Measurements from ENCODE around the gene TMEM178B. TPM values are rescaled to one million over a fixed set of nuclear protein-coding genes. Genes with fewer than 3 reads are reported as not detected.
A peak's percentile ranks its signal among the peaks of the same experiment; 100 is the strongest.

TMEM178B gene
- total RNA-seq, 2 experiments from 2014 or later, result 0.18 to 1.9 TPM

DNA sequence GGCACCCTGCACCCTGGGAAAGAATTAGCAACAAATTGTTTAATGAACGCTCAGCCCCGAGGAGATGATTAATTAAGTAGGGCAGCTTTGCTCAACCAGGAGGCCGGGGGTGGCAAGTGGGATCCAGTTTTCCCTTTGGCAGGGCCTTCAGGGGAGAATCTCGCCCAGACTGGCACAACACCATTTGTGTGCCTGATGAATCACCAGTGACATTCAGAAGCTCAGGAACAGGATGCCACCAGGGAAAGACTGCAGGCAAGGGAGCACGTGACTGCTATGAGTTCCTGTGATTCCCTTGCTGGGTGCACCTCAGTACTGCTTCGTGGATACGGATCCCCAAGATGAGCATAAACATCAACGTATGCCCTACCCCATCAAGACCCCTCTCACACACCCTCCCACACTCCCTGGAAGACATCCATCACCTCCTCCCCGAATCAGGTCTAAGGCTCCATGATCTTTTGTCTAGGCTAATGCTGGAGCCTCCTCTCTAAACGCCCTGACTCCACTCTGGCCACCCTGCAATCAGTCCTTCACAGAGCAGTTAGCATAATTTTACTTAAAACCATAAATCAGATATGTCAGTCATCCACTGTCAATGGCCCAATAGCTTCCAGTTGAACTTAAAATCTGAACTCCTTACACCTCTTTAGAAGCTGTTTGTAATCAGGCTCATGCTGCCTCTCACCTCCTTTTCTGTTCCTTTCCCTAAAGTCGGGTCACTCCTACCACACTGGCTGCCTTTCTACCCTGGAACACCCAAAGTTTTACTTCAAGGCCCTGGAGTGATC lies 368.2 kb downstream of the TMEM178B start:
- Mint-ChIP-seq H3K4me1 (no peaks in the 10 kb centered on the region), H3K36me3 (no peaks in the 10 kb centered on the region), H3K27me3 (peaks cover 23% of the 10 kb centered on the region), H3K27ac (no peak overlapping the region), H3K4me3 (no peak overlapping the region), H3K9me3 (ENCODE audit: low read depth) (no peaks in the 10 kb centered on the region)
- CTCF ChIA-PET, result no interaction called here
- ATAC-seq (no peak), DNase-seq (no peak)

DNA sequence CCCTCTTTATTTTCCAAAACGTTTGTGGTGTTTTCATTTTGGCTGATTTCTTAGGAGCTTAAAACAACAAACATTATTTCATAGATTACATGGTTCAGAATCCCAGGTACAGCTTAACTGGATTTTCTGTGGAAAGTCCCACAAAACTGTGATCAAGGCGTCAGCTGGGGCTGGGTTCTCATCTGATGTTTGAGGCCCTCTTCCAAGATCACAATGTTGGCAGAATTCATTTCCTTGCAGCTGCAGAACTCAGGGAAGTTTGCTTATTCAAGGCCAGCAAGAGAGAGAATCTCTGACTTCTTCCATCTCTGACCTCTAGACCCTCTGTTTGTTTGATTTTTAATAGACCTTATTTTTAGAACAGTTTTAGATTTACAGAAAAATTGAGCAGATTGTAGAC lies 368.9 kb downstream of the TMEM178B start:
- H3K4me1 Mint-ChIP-seq, result no peaks in the 10 kb centered on the region
- no peaks in the 10 kb centered on the region for H3K36me3 Mint-ChIP-seq
- peaks cover 23% of the 10 kb centered on the region for H3K27me3 Mint-ChIP-seq
- no peaks in the 10 kb centered on the region for H3K9me3 Mint-ChIP-seq (ENCODE audit: low read depth)
- no peak overlapping the region for H3K27ac Mint-ChIP-seq
- CTCF ChIA-PET, result no interaction called here
- no peak for DNase-seq
- H3K4me3 Mint-ChIP-seq, result no peak overlapping the region
- no peak for ATAC-seq

DNA sequence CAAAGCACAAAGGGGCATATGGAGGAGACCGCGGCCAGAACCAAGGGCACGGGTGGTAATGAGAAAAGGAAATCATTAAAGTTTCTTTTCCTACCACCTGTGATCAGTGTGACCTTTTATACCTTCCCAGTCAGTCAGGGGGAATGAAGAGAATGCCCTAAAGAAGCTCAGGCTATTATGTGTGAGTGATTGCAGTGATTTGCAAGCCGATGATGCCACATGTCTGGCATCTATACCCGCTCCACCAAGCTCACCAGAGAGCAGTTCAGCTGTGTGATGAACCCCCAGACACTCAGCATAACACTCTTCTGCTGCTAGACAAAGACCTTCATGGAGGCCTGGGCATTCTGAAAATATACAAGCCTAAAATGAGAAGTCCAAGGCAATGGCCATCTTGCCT lies 371.1 kb downstream of the TMEM178B start:
- Mint-ChIP-seq H3K36me3 (no peaks in the 10 kb centered on the region), H3K4me3 (no peak overlapping the region), H3K4me1 (no peaks in the 10 kb centered on the region), H3K9me3 (ENCODE audit: low read depth) (no peaks in the 10 kb centered on the region), H3K27me3 (peaks cover 28% of the 10 kb centered on the region), H3K27ac (no peak overlapping the region)
- no peak for DNase-seq
- CTCF ChIA-PET, result no interaction called here
- ATAC-seq, result no peak

DNA sequence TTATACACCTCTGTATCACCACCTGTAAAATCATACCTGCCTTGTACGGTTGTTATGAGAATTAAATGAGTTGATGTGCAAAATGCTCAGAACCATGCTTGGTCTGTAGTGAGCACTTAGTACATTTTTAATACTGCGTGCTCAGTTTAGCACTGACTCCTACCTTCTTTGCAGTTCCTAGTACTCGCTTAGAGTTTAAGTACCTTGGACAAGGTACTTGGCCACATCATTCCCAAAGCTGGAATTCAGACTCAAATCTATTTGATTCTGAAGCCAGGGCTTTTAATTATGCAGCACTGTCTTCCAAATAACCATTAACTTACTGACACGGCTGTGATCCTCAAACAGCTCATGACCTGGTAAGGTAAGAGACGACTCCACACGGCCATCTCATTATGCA lies 377.4 kb downstream of the TMEM178B start:
- CTCF ChIA-PET, result no interaction called here

DNA sequence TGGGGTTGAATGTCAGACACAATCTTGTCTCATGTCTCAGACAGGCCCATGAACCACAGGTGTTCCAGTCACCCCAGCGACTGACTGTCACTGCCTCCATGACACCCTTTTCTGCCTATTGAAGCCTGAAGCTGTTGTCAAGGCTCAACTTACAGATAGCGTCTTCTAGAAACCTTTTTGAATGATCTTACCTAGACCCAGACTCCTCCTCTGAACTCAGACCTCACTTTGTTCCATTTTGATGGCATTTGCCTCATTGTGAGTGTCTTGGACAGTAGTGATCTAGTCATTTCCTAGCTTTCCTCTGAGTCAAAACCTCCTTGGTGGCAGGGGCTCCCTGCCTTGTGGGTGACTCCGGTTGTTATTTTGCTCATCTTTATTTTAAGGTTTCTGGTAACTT lies 379.0 kb downstream of the TMEM178B start:
- peak; percentile 59 for DNase-seq
- peaks cover 16% of the 10 kb centered on the region for H3K4me1 Mint-ChIP-seq
- H3K27ac Mint-ChIP-seq, result no peak overlapping the region
- H3K27me3 Mint-ChIP-seq, result peaks cover 9% of the 10 kb centered on the region
- no peak overlapping the region for H3K4me3 Mint-ChIP-seq
- peak; percentile 75 for ATAC-seq
- H3K9me3 Mint-ChIP-seq (ENCODE audit: low read depth), result peaks cover 3% of the 10 kb centered on the region
- CTCF ChIA-PET, result no interaction called here
- H3K36me3 Mint-ChIP-seq, result no peaks in the 10 kb centered on the region

More for the DNA sequence above, 377.4 kb downstream of the TMEM178B start:
- H3K9me3 Mint-ChIP-seq (ENCODE audit: low read depth), result peaks cover 3% of the 10 kb centered on the region
- H3K27ac Mint-ChIP-seq, result no peak overlapping the region
- peaks cover 4% of the 10 kb centered on the region for H3K27me3 Mint-ChIP-seq
- no peak overlapping the region for H3K4me3 Mint-ChIP-seq
- DNase-seq (no peak), ATAC-seq (no peak)
- H3K4me1 Mint-ChIP-seq, result peaks cover 14% of the 10 kb centered on the region
- H3K36me3 Mint-ChIP-seq, result no peaks in the 10 kb centered on the region

DNA sequence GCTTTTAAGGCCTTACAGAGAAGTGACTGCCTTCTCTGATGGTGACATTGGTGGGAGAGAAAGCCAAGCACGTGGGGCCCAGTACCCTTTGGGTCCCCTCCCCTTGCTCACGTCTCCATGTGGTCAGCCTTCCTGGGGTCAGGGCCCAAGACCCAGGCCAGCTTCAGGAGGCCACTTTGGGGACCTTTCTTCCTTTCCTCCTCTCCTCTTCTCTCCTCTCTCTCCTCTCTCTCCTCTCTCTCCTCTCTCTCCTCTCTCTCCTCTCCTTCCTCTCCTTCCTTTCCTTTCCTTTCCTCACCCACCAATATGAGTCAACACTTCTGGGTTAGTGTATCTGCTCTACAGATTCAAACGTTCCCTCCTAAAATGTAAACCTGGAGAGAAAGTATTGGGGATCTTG lies 380.5 kb downstream of the TMEM178B start:
- H3K4me3 Mint-ChIP-seq, result no peak overlapping the region
- peaks cover 5% of the 10 kb centered on the region for H3K27me3 Mint-ChIP-seq
- CTCF ChIA-PET, result no interaction called here
- H3K9me3 Mint-ChIP-seq (ENCODE audit: low read depth), result peaks cover 3% of the 10 kb centered on the region
- no peak overlapping the region for H3K27ac Mint-ChIP-seq
- H3K36me3 Mint-ChIP-seq, result no peaks in the 10 kb centered on the region
- no peak for DNase-seq
- no peak for ATAC-seq
- peaks cover 16% of the 10 kb centered on the region for H3K4me1 Mint-ChIP-seq

DNA sequence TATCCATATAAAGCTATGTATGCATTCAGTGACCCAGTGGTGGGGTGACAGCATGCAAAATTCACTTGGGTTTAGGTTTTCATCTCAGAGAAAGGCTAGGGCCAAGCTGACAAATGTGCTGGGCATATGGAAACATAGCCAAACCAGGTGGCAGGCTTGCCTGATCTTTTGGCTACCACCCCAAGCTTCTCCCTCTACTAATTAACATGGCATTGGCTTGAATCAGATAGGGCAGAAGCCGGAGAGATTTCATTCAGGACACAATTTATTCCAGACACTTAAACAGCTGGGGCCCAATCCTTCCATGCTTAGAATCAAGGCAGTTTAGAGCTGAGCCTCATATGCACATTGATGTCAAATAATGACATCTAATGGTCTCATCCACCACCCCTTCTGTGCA lies 381.9 kb downstream of the TMEM178B start:
- Mint-ChIP-seq H3K9me3 (ENCODE audit: low read depth) (peaks cover 3% of the 10 kb centered on the region), H3K27me3 (peaks cover 5% of the 10 kb centered on the region), H3K36me3 (no peaks in the 10 kb centered on the region), H3K4me1 (peaks cover 16% of the 10 kb centered on the region), H3K27ac (no peak overlapping the region), H3K4me3 (no peak overlapping the region)
- CTCF ChIA-PET, result no interaction called here
- DNase-seq (no peak), ATAC-seq (no peak)

DNA sequence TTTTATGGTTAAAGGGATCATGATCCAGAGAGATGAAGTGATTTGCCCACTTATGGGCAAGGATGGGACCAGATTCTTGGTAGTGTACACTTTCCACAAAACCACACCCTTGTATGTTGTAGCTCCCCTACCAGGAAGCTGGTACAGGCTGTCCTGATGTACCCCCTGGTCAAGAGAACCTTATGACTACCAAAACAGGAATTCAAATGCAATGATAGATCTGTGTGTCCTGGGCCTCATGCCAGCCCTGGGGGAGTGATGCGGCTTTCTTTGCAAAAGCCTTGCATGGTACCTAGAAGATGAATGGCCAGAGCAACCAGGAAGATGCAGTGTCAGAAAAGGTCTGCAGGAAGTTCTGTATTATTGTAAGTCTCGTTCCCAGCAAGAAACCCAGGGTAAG lies 382.4 kb downstream of the TMEM178B start:
- Mint-ChIP-seq H3K27ac (no peak overlapping the region), H3K4me1 (peaks cover 16% of the 10 kb centered on the region), H3K27me3 (peaks cover 5% of the 10 kb centered on the region), H3K36me3 (no peaks in the 10 kb centered on the region), H3K9me3 (ENCODE audit: low read depth) (peaks cover 3% of the 10 kb centered on the region), H3K4me3 (no peak overlapping the region)
- DNase-seq (no peak), ATAC-seq (no peak)
- CTCF ChIA-PET, result no interaction called here

DNA sequence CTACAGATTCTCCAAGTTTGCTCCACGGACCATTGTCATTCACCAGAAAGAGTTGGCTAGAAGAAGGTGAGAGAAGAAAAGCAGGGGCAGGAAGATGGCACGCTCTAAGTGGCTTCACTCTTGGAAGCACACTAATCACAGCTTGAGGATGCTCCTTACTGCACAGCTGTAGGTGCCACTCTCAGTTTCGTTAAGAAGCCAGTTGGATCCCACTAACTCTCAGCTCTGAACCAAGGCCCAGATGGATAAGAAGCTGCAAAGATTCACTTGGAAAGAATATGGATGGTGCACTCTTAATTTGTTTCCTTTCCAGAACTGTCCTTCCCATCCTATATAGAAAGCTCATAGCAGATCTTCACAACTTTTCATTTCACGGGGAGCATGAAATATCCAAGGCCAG lies 382.8 kb downstream of the TMEM178B start:
- H3K27me3 Mint-ChIP-seq, result peaks cover 5% of the 10 kb centered on the region
- DNase-seq (no peak), ATAC-seq (no peak)
- peaks cover 3% of the 10 kb centered on the region for H3K9me3 Mint-ChIP-seq (ENCODE audit: low read depth)
- no peak overlapping the region for H3K4me3 Mint-ChIP-seq
- H3K27ac Mint-ChIP-seq, result no peak overlapping the region
- CTCF ChIA-PET, result no interaction called here
- no peaks in the 10 kb centered on the region for H3K36me3 Mint-ChIP-seq
- H3K4me1 Mint-ChIP-seq, result peaks cover 16% of the 10 kb centered on the region

DNA sequence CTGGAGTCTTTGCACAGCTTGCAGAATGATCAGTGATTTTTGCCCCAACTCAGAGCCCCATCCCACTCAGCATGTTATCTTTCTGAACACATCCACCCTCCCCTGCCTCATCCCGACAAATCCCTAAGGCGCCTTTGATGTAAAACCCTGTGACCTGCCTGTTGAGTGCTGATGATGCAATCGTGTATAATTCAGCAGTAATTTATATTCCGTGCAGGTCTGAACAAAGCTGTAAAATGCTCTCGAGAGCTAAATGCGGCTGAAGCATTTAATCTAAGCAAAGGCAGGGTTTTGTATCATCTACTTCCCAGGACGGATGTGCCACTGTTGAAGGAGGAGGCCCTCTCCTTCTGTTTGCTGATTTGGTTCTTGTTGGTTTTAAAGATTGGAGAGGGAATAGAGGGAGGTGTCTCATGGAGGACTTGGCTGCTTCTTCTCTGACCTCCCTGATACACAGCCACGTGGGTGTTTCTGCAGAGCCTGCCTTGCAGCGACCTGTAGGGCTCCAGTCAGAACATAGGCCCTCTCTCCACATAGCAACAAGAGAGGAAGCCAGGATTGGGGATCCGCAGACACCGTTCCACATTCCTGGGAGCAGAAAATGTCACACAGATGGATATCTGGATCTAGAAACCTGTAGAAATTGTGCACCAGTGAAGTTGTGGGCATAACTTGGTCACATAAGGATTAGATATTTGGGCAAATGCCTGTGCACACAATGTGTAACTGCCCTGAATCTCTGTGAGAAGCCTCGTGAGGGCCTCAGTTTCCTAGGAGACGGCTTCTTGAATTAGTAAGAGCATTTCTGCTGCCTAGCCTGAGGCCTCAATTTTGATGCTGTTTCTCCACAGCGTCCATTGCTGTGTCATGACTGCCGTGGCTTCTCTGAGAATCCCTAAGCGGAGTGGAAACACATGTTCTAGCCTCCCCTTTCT lies 387.2 kb downstream of the TMEM178B start:
- Mint-ChIP-seq H3K27ac (no peak overlapping the region), H3K4me3 (no peak overlapping the region), H3K36me3 (no peaks in the 10 kb centered on the region), H3K9me3 (ENCODE audit: low read depth) (no peaks in the 10 kb centered on the region), H3K27me3 (peaks cover 10% of the 10 kb centered on the region), H3K4me1 (peaks cover 2% of the 10 kb centered on the region)
- ATAC-seq, result no peak
- DNase-seq, result no peak
- CTCF ChIA-PET, result no interaction called here

DNA sequence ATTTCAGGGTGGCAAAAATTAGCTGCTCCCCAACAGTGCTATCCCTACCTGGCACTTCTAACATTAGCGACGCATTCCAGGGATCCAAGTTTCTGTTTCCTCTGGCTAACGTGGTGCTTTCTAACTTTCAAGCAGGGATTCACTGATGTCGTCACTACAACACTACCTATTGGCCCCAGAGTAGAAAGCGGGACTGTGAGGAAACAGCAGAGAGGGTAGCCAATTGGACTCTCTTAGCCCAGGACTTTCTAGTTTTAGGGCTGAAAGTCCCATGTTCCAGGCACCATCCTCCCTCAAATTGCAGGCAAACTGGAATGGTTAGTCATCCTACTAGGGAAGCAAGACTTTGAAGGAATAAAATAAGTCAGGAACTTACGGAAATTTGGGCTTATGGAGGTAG lies 388.1 kb downstream of the TMEM178B start:
- H3K9me3 Mint-ChIP-seq (ENCODE audit: low read depth), result no peaks in the 10 kb centered on the region
- H3K27ac Mint-ChIP-seq, result no peak overlapping the region
- H3K36me3 Mint-ChIP-seq, result no peaks in the 10 kb centered on the region
- CTCF ChIA-PET, result no interaction called here
- H3K4me1 Mint-ChIP-seq, result peaks cover 2% of the 10 kb centered on the region
- DNase-seq (no peak), ATAC-seq (no peak)
- no peak overlapping the region for H3K4me3 Mint-ChIP-seq
- H3K27me3 Mint-ChIP-seq, result peaks cover 10% of the 10 kb centered on the region

DNA sequence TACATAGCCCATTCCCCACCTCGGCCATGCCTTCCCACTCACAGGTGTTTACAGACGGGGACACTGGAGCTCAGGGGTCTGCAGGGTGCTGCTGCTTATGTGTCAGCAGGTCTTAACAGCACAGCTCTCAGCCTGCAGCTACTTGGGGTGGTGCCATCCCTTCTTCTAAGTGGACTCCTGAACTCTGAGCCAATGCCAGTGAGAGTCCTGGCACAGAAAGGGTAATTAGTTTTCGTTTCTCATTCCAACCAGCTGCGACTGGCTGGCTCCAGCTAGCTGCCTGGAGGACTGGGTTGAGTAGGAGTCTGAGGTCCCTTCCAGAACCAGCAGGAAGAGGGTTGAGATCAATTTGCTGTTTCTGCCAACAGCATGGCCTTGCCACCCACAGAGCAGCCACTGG lies 389.1 kb downstream of the TMEM178B start:
- no peak for ATAC-seq
- H3K36me3 Mint-ChIP-seq, result no peaks in the 10 kb centered on the region
- no peaks in the 10 kb centered on the region for H3K9me3 Mint-ChIP-seq (ENCODE audit: low read depth)
- H3K4me1 Mint-ChIP-seq, result no peaks in the 10 kb centered on the region
- DNase-seq, result no peak
- H3K27ac Mint-ChIP-seq, result no peak overlapping the region
- peaks cover 13% of the 10 kb centered on the region for H3K27me3 Mint-ChIP-seq
- CTCF ChIA-PET, result no interaction called here
- H3K4me3 Mint-ChIP-seq, result no peak overlapping the region

DNA sequence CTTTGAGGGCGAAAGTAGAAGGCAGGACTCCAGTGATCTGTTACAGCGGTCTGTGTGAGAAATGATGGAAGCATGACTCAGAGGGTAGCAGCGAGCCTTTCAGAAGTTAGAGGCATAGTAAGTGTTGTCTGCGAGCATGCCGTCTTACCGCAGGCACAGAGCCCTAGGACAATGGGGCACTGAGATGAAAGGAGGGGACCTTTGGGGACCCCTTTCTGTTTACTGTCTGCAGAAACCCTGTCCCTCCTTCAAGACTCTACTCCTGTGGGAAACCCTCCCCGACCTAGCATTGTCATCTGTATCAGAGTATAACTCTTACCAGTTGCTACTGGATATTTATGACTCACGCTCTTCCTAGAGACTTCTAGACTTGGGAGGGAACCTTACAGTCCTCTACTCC lies 390.1 kb downstream of the TMEM178B start:
- Mint-ChIP-seq H3K36me3 (no peaks in the 10 kb centered on the region), H3K4me3 (no peak overlapping the region), H3K4me1 (no peaks in the 10 kb centered on the region), H3K9me3 (ENCODE audit: low read depth) (no peaks in the 10 kb centered on the region), H3K27me3 (peaks cover 16% of the 10 kb centered on the region), H3K27ac (no peak overlapping the region)
- DNase-seq (no peak), ATAC-seq (no peak)
- CTCF ChIA-PET, result no interaction called here

DNA sequence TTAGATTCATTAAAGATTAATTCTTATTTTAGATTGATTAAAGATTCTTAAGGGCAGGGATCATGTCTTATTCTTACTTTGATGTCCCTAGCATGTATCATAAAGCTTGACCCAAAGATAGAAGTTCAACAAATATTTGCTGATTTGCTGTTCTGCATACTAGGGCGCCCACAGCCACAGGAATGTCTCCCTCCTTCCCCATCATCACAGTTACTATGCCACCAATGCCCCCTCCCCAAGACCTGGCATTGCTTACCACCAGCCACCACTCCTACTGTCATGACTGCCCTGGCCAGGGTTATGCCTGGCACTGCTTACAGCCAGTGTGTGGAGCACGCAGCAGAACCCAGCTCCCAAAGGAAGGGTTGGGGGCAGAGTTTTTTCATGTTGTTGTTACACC lies 390.7 kb downstream of the TMEM178B start:
- CTCF ChIA-PET, result no interaction called here
- Mint-ChIP-seq H3K27me3 (peaks cover 21% of the 10 kb centered on the region), H3K27ac (no peak overlapping the region), H3K4me1 (no peaks in the 10 kb centered on the region), H3K9me3 (ENCODE audit: low read depth) (no peaks in the 10 kb centered on the region), H3K36me3 (no peaks in the 10 kb centered on the region), H3K4me3 (no peak overlapping the region)
- ATAC-seq (no peak), DNase-seq (no peak)
